Activated naive CD8-positive, alpha-beta T cell treated with anti-CD3 and anti-CD28 coated beads, Interleukin-2, amount 50 U/mL, for 16 hours (primary cell): ENCODE results near the gene G3BP2.
"Not testable (repeated sequence)": the region's sequence is repeated elsewhere in the genome, so short reads cannot be mapped to it uniquely, and the experiment has no call there.

Experiments used
- DNase-seq: peaks from one replicate; pipeline ENCODE4 v3.0.0-alpha.2; 2020; ENCODE audit warnings: low read depth, low spot score

G3BP2 gene

DNA sequence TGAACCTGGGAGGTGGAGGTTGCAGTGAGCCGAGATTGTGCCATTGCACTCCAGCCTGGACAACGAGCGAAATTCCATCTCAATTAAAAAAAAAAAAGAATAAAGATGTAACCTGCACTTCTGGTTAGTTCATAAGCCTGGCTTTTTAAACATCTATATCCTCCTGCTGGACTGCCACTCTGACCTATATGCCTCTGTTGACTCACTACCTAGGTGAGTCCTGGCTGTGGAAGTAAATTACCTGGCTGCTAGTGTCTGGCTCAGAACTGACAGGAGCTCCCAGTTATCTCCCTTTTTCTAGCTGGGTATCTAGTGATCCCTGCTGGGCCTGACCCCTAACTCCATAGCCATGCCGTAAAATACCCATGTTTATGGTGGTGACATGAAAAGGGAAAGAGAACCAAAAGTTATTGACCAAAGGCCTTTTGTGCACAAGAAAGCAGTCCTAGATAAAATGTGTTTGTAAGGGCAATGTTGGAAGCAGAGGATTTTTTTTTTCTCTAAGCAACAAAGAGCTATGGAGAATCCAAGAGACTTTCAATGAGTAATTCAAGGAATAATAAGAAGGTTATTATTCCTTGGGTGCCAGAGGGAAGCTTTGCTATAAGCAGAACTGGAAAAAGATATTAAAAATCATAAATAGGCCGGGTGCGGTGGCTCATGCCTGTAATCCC lies 10.4 kb upstream of the G3BP2 start:
- DNase-seq, result no peak

DNA sequence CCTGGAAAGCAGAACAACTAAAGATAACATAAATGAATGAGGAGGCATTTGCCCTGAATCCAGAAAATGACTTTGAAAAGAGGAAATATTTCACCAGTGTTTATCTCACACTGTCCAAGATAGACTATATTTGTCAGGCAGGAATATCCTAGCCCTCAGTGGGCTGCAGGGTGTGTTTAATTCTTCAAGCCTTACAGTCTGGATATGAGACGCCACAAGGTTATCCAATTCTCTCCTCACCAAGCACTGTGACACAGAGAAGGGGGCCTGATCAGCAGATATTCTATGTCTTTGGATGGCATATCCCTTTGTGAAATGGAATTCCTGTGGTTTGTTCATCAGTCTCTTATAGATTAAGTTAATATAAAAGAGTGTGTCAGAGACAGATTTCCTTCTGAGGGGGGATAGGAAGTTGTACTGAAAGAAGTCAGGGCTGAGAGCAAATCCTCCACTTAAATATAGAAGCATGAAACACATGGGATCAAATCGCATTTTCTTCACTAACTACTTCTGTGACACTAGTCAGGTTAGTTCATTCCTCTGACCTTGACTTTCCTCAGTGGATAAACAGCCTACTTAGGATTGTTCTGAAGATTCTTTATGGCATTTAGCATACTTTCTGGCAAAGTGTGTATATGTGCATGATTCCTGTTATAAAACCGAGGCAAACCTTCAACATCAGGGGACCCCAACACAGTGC lies 6.8 kb upstream of the G3BP2 start:
- no peak for DNase-seq

- DNase-seq, result no peak
Measured at GRCh38 chr4:75678965-75679364, 5.8 kb upstream of the G3BP2 start.

DNA sequence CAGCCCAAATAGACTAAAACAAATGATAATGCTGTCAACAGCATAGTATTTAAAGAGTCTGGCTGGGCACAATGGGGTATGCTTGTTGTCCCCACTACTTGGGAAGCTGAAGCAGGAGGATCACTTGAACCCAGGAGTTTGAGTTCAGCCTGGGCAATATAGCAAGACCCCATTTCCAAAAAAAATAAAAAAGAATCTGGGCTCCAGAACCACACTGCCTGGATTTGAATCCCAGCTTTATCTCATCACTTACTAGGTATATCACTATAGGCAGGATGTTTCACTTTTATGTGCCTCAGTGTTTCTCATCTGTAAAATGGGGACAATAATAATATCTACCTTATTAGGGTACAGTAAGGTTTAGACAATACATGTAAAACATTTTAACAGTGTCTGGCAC lies 5.3 kb upstream of the G3BP2 start:
- no peak for DNase-seq

- no peak for DNase-seq
Measured at GRCh38 chr4:75675004-75675531, 1.9 kb upstream of the G3BP2 start.

DNA sequence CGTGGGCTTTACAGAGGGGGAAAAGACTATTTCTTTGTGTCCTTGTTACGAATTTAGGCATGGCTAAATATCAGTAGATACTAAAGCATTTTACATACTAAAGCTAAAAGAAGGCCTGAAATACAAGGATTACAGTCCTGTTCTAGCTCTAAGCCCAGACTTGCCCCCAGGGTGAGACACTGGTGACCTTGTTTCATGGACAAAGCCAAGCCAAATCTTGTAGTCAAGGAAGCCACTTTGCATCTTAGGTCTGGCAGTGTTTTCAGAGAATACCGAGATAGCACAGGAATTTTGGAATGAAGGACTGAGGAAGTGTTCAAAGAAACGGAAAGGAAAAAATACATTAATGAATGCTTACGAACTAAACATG lies 733 bp upstream of the G3BP2 start:
- no peak for DNase-seq

- DNase-seq, result peak; percentile 65
Measured at GRCh38 chr4:75672461-75673026, 667 bp downstream of the G3BP2 start.

- no peak for DNase-seq
Measured at GRCh38 chr4:75671802-75672421, 1.3 kb downstream of the G3BP2 start.

GRCh38 chr4:75668596-75668995 lies 4.6 kb downstream of the G3BP2 start:
- no peak for DNase-seq

DNA sequence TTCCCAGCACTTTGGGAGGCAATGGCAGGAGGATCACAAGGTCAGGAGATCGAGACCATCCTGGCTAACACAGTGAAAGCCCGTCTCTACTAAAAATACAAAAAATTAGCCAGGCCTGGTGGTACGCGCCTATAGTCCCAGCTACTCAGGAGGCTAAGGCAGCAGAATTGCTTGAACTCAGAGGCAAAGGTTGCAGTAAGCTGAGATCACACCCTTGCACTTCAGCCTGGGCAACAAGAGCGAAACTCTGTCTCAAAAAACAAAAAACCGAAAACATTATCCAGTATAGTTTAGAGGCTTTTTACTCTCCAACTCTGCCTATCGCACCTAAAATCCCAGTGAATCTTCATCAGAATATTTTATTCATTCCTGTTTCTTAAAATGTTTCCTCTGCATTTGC lies 5.6 kb downstream of the G3BP2 start:
- not testable (repeated sequence) for DNase-seq

DNA sequence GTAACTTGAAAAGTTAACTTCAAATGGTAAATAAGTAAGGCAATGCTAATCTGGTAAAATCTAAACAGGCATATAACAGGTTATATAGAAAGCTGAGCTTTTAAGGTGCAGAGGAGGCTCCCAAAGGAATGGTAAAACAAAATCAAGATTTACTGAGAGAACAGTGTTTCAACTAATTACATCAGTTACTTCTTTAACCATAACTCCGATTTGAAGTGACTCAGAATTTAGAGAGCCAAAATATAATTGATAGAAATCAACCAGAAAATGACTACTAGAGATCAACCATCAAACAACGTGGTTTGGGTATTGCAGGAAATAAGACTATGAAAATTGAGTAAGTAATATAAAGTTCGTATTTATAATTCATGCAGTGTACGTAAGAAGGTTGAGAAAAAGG lies 6.9 kb downstream of the G3BP2 start:
- DNase-seq, result no peak

DNA sequence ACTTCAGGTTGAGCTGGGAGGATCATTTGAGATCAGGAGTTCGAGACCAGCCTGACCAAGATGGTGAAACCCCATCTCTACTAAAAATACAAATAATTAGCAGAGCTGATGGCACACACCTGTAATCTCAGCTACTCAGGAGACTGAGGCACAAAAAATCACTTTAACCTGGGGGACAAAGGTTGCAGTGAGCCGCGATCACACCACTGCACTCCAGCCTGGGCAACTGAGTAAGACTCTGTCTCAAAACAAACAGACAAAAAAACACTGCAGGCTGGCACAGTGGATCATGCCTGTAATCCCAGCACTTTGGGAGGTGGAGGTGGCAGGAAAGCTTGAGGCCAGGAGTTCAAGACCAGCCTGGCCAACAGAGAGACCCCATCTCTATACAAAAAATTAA lies 8.6 kb downstream of the G3BP2 start:
- not testable (repeated sequence) for DNase-seq

DNA sequence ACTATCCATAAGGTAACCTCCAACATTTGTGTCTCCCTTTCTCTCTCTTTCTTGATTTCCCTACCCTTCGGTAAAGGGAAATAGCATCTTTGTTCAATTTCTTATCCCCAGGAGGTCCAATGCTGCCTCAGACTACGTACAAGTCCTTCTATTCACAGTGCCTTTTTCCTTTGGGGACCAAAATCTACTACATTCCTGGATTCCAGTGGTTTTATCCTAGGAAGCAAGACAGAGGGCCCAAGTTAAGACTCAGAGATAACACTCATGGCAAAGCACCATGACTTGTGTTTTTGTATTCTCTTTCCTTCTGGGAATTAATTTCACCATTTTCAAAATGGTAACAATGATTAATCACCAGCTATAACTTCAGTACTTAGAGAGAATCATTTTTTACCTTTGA lies 10.6 kb downstream of the G3BP2 start:
- no peak for DNase-seq

DNA sequence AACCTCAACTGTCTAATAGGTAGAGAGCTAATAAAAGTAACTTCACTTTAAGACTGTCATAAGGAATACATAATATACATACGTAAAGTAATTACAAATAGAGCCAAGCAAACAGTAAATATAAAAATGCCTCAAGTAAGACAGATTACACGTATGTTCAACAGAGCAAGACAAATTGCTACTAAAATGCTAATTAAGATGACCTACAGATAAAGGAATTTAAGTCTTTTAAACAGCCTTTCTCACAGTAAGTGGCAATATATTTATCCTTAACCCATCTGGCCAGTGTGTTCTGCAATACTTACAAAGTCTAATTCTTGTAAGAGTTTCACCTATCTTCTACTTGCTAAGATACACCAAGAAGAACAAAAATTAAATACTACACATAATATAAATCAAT lies 12.7 kb downstream of the G3BP2 start:
- DNase-seq, result no peak

- DNase-seq, result no peak
Measured at GRCh38 chr4:75659512-75660031, 13.6 kb downstream of the G3BP2 start.

DNA sequence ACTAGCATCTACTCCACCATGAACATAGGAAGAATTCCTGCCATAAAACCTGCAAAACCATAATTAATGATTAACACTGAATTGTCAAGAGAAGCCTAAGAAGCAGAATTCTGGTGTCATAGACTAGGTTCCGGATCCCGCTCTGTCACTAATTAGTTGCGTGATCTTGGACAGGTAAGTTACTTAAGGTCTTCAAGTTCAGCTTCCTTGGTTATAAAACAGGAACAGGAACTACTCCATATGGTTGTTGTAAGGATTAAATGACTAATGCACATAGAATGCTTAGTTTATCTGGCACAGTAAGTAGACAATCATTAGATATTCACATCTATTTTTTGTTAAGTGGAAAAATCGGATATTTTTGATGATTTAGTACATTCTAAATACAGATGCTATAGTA lies 14.3 kb downstream of the G3BP2 start:
- DNase-seq, result no peak

- DNase-seq, result no peak
Measured at GRCh38 chr4:75655562-75655961, 17.6 kb downstream of the G3BP2 start.

- no peak for DNase-seq
Measured at GRCh38 chr4:75654905-75655304, 18.3 kb downstream of the G3BP2 start.

- DNase-seq, result no peak
Measured at GRCh38 chr4:75653845-75654503, 19.2 kb downstream of the G3BP2 start.

DNA sequence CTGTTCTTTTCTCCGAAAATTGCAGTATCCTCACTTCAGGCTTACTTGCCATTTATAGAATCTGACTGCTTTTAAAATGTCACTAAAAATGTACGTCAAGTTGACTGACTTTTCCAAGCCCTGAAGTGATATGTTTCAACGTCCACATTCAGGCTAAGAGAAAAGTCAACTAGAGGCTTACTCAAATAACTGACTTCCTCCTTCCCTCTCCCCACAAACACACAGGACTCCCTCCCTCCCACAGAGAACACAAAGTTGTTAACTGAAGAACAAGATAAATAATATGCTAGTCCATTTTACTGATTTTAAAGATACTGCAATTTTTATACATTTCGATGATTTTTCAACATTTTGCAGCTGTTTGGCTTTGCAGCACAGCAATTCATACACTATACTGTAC lies 29.1 kb downstream of the G3BP2 start:
- no peak for DNase-seq

- DNase-seq, result no peak
Measured at GRCh38 chr4:75643651-75644050, 29.6 kb downstream of the G3BP2 start.
